Upper lobe of left lung (tissue), 6 donors: ENCODE results near the gene CPLX1. TPM values are rescaled to one million over a fixed set of nuclear protein-coding genes. Genes with fewer than 3 reads are reported as not detected.
A peak's percentile ranks its signal among the peaks of the same experiment; 100 is the strongest.

Source experiments
- ATAC-seq, 2 donors: fragments of 200-7000 bp; cut with Tn5 transposase; one replicate each; pipeline ENCODE4 v1.9.1; 2022; ENCODE audit warnings: mild to moderate bottlenecking in 2 of 2, moderate library complexity in 2 of 2; ENCODE audit not compliant: low FRiP score in 2 of 2
- DNase-seq, 2 donors: peaks; one replicate each; pipeline ENCODE4 v3.0.0-alpha.2; 2019 to 2020
- H3K27ac ChIP-seq, 4 donors: fragments of 200-600 bp; sonication (generic); one replicate each; pipeline ENCODE4 v1.5.1; 2016 to 2019
- H3K27me3 ChIP-seq, 4 donors: fragments of 200-600 bp; sonication (generic); one replicate each; pipeline ENCODE4 v1.5.1; 2017 to 2019
- H3K36me3 ChIP-seq, 4 donors: fragments of 200-600 bp; sonication (generic); one replicate each; pipeline ENCODE4 v1.5.1; 2016 to 2019
- H3K4me1 ChIP-seq, 4 donors: fragments of 200-600 bp; sonication (generic); one replicate each; pipeline ENCODE4 v1.5.1; 2018 to 2019
- H3K4me3 ChIP-seq, 4 donors: fragments of 200-600 bp; sonication (generic); one replicate each; pipeline ENCODE4 v1.5.1; 2017 to 2019; ENCODE audit warnings: mild to moderate bottlenecking in 2 of 4, moderate library complexity in 1 of 4
- H3K9me3 ChIP-seq, 4 donors: fragments of 200-600 bp; sonication (generic); one replicate each; pipeline ENCODE4 v1.5.1; 2018 to 2019
- EP300 ChIP-seq, 4 donors: sonication (generic); formaldehyde crosslinking; IDR thresholded peaks; one replicate each; pipeline ENCODE4 v1.5.1; 2017; ENCODE audit warnings: antibody characterized with exemption in 4 of 4, control low read depth in 2 of 4
- POLR2A ChIP-seq, 4 donors: fragments of 450-650 bp; IDR thresholded peaks; one replicate each; pipeline ENCODE4 v1.5.1; 2016 to 2017; ENCODE audit warnings: antibody characterized with exemption in 4 of 4, mild to moderate bottlenecking in 2 of 4
- POLR2AphosphoS5 ChIP-seq, 2 donors: sonication (generic); formaldehyde crosslinking; IDR thresholded peaks; one replicate each; pipeline ENCODE4 v1.5.1; 2017; ENCODE audit warnings: antibody characterized with exemption in 2 of 2
- WGBS, 2 donors: methylation state at CpG; one replicate each; pipeline ENCODE4 v1.1.5; 2017 to 2018; 5-methylcytosine and 5-hydroxymethylcytosine counted together
- total RNA-seq, 6 donors: library from RNA; depleted of rRNA in 4 of 6; stranded (reverse); fragments of >200 nt in 4 of 6; gene quantifications; one replicate each; pipeline versions ENCODE4 v1.1.0 to v1.2.1, GENCODE V29; 2016 to 2021
- TF ChIP-seq, protein P1 (sequence below), 6 experiments: fragments of 450-650 bp in 4 of 6; fragments of 200-600 bp in 2 of 6; sonication (generic) in 2 of 6; IDR thresholded peaks; one replicate each; pipeline ENCODE4 v1.5.1; 2016 to 2019; ENCODE audit warnings: antibody characterized with exemption in 6 of 6
- donor health status: DM: no; HTN: no; CAD: no; lungs with moderate emphysema.
- donor health status: DM: no; HTN: yes; CAD: no; lungs with severe emphysema.

Gene CPLX1
- total RNA-seq, 6 donors from 2014 or later, result 0.61 to 4.2 (median 1.8) TPM

- no peaks in the 10 kb centered on the region for H3K9me3 ChIP-seq
- no peak for TF ChIP-seq POLR2AphosphoS5 (IDR thresholded peaks at IDR 0.05)
- TF ChIP-seq EP300 (IDR thresholded peaks at IDR 0.05), result no peak
- TF ChIP-seq, protein P1, sequence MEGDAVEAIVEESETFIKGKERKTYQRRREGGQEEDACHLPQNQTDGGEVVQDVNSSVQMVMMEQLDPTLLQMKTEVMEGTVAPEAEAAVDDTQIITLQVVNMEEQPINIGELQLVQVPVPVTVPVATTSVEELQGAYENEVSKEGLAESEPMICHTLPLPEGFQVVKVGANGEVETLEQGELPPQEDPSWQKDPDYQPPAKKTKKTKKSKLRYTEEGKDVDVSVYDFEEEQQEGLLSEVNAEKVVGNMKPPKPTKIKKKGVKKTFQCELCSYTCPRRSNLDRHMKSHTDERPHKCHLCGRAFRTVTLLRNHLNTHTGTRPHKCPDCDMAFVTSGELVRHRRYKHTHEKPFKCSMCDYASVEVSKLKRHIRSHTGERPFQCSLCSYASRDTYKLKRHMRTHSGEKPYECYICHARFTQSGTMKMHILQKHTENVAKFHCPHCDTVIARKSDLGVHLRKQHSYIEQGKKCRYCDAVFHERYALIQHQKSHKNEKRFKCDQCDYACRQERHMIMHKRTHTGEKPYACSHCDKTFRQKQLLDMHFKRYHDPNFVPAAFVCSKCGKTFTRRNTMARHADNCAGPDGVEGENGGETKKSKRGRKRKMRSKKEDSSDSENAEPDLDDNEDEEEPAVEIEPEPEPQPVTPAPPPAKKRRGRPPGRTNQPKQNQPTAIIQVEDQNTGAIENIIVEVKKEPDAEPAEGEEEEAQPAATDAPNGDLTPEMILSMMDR (IDR thresholded peaks at IDR 0.05), result no peak
- no peak for TF ChIP-seq POLR2A (IDR thresholded peaks at IDR 0.05)
- no peak overlapping the region for H3K4me3 ChIP-seq
- DNase-seq, result peak in 1 of 2 donors; percentile 75
- H3K4me1 ChIP-seq, result peaks cover 7 to 14% (median 9%) of the 10 kb centered on the region in 4 donors
- no peak for ATAC-seq
- no peak overlapping the region for H3K27ac ChIP-seq
- WGBS, 2 donors, result 78 to 82% methylated on average over 18 to 23 of the region's 24 CpGs
- no peaks in the 10 kb centered on the region for H3K36me3 ChIP-seq
- peaks cover 0 to 25% (median 15%) of the 10 kb centered on the region in 4 donors for H3K27me3 ChIP-seq
Measured at GRCh38 chr4:820230-821172, 5.4 kb downstream of the CPLX1 start.

DNA sequence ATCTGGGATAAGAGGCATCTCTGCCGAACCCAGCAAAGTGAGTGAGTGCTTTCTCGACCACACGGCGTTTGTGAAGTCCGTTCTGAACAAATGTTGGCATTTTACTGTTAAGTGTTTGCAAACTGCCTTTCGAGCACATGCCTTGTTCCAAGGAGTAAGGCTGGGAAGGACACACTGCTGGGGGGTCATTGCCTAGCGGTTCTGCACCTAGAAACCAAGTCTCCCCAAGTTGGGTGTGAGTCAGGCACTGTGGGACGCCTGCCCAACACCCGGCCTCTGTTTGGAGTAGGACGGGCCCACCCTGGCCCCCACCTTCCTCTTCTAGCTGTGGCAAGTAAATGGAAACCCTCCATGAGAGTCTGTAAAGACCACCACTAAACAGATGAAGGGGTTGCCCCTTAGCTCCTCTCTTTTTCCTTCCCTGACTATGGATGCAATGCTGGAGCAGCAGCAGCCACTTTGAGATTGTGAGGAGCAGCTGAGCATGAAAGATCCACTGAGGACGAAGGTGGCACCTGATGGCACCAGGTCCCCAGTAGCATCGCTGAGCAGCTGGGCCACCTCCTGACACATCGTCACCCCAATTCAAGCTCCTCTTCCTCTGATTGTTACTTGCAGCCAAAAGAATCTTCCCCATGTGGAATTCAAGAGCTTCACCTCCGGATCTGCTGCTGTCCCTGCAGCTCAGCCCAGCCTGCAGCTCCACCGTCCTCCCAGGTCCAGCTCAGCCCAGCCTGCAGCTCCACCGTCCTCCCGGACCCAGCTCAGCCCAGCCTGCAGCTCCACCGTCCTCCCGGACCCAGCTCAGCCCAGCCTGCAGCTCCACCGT is 6.3 kb downstream of the CPLX1 start:
- ATAC-seq (no peak), DNase-seq (no peak)
- H3K27ac ChIP-seq, result no peak overlapping the region
- 64 to 79% methylated on average over 12 to 18 of the region's 20 CpGs for WGBS, 2 donors
- peaks cover under 1 to 7% (median 6%) of the 10 kb centered on the region in 4 donors for H3K4me1 ChIP-seq
- no peak for TF ChIP-seq EP300 (IDR thresholded peaks at IDR 0.05)
- no peak for TF ChIP-seq POLR2A (IDR thresholded peaks at IDR 0.05)
- TF ChIP-seq, protein P1 (IDR thresholded peaks at IDR 0.05), result no peak
- no peak for TF ChIP-seq POLR2AphosphoS5 (IDR thresholded peaks at IDR 0.05)
- H3K27me3 ChIP-seq, result peaks cover 0 to 16% (median 6%) of the 10 kb centered on the region in 4 donors
- H3K36me3 ChIP-seq, result no peaks in the 10 kb centered on the region
- no peaks in the 10 kb centered on the region for H3K9me3 ChIP-seq
- no peak overlapping the region for H3K4me3 ChIP-seq

DNA sequence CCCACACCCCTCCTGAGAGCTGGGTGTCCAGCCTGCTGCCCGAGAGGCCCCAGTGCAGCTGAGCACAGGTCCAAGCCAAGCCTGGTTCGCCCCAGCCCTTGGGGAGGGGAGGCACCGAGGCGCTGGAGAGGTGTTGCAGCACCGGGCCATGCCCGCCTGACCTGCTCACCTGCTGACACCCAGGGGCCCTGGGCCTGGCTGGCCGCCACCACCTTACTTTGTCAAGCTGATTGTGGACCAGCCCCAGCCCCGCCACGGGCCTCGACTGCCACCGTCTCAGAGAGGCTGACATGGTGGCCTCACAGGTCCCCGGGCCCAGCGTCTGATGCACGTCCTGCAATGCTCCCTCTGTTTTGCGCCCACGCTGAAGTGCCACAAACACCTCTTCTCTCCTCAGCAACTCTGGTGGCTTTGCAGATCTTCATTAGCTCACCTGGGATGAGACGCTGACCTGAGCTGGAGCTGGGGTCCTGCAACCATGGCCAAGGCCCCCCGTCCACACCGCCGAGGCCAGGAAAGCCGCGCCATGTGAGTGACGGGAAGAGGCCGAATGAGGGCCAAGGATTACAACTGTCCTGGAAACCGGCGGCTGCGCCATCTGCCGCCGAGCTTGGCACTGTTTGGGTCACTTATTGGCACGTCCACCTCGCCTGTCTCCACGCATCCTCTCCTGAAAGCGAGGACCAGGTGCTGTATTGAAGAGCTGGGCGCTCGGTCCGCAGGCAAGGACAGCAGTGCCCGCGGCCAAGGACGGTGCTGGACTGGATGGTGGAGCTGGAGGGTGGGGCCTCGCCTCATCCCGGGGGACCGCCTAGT is 7.6 kb downstream of the CPLX1 start:
- peaks cover 0 to 7% (median 5%) of the 10 kb centered on the region in 4 donors for H3K4me1 ChIP-seq
- H3K27me3 ChIP-seq, result peaks cover 0 to 3% (median 1%) of the 10 kb centered on the region in 4 donors
- no peaks in the 10 kb centered on the region for H3K36me3 ChIP-seq
- DNase-seq, result peak in 1 of 2 donors; percentile 84
- TF ChIP-seq, protein P1 (IDR thresholded peaks at IDR 0.05), result no peak
- TF ChIP-seq POLR2AphosphoS5 (IDR thresholded peaks at IDR 0.05) (no peak), POLR2A (IDR thresholded peaks at IDR 0.05) (no peak), EP300 (IDR thresholded peaks at IDR 0.05) (no peak)
- no peak overlapping the region for H3K4me3 ChIP-seq
- no peak overlapping the region for H3K27ac ChIP-seq
- ATAC-seq, result peak in 1 of 2 donors; percentile 15
- no peaks in the 10 kb centered on the region for H3K9me3 ChIP-seq
- whole genome bisulfite sequencing, 2 donors, result 90 to 92% methylated on average over 6 to 36 of the region's 42 CpGs

DNA sequence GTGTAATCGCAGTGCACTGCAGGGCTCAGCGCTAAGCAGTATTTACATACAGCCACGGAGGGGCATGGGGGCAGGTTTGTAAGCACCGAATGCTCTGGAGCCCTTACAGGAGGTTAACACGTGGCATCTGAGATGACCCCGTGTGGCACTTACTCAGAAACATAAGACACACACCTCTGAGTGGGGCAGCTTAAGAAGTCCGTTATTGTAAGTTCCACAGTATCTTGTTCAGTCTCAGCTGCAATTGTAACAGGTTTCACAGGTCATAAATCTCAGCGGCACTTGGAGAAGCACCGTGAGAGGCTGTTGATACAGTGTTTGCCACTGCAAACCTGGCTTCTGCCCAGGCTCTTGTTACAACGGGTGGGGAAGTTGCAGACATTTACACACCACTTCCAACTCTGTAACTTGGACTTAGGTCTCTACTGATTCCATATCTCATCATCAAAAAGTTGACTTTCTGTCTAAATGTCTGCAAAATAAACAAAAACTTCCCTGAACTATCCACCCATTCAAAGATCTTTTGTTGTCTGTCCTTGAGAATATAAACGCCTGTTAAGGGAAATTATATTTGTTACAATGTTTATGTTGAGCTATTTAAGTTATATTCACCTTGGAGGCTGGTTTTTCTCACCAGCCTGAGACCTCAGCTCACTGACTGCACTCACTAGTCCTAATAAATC is 10.3 kb downstream of the CPLX1 start:
- Histone ChIP-seq H3K27me3 (no peaks in the 10 kb centered on the region), H3K4me1 (peaks cover 0 to 7% (median 5%) of the 10 kb centered on the region in 4 donors), H3K27ac (no peak overlapping the region), H3K9me3 (no peaks in the 10 kb centered on the region), H3K4me3 (no peak overlapping the region), H3K36me3 (no peaks in the 10 kb centered on the region)
- DNase-seq, result peak in 1 of 2 donors; percentile 64
- ATAC-seq, result peak in 1 of 2 donors; percentile 31
- TF ChIP-seq POLR2AphosphoS5 (IDR thresholded peaks at IDR 0.05), result no peak
- 16 to 22% methylated on average over 11 of the region's 11 CpGs for WGBS, 2 donors
